Stomach (tissue), 9 donors: ENCODE data around the gene DYSF. TPM values are rescaled to one million over a fixed set of nuclear protein-coding genes. Genes with fewer than 3 reads are reported as not detected.

Experiments
- DNase-seq, 2 donors: peaks; one replicate each; pipeline versions ENCODE4 v3.0.0 to v3.0.0-alpha.2; 2013 to 2019
- H3K27ac ChIP-seq, 5 donors: fragments of 200-600 bp in 4 of 5; sonication (generic) in 4 of 5; one replicate each; pipeline ENCODE4 v1.5.1; 2013 to 2019; ENCODE audit warnings: mild to moderate bottlenecking in 1 of 5, moderate library complexity in 1 of 5
- H3K27me3 ChIP-seq, 3 donors: fragments of 200-600 bp; sonication (generic); one replicate each; pipeline ENCODE4 v1.5.1; 2017 to 2019; ENCODE audit warnings: mixed run types in 1 of 3
- H3K36me3 ChIP-seq, 4 donors: fragments of 200-600 bp; sonication (generic); 1 replicate in 3 of 4; 2 replicates in 1 of 4; pipeline ENCODE4 v1.5.1; 2016 to 2019
- H3K4me1 ChIP-seq, 4 donors: fragments of 200-600 bp; sonication (generic); one replicate each; pipeline ENCODE4 v1.5.1; 2016 to 2019
- H3K4me3 ChIP-seq, 4 donors: fragments of 200-600 bp; sonication (generic) in 3 of 4; one replicate each; pipeline ENCODE4 v1.5.1; 2016 to 2019; ENCODE audit warnings: mild to moderate bottlenecking in 1 of 4
- H3K9me3 ChIP-seq, 4 donors: fragments of 200-600 bp; sonication (generic); one replicate each; pipeline ENCODE4 v1.5.1; 2016 to 2019
- CTCF ChIP-seq, 7 experiments: fragments of 450-650 bp in 4 of 7; fragments of 200-600 bp in 3 of 7; sonication (generic) in 3 of 7; IDR thresholded peaks; one replicate each; pipeline ENCODE4 v1.5.1; 2016 to 2019; ENCODE audit warnings: antibody characterized with exemption in 7 of 7, control low read depth in 2 of 7, mild to moderate bottlenecking in 1 of 7
- EP300 ChIP-seq: sonication (generic); formaldehyde crosslinking; IDR thresholded peaks from one replicate; pipeline ENCODE4 v1.6.1; 2017; ENCODE audit warnings: antibody characterized with exemption
- POLR2A ChIP-seq, 4 donors: fragments of 450-650 bp; IDR thresholded peaks; one replicate each; pipeline ENCODE4 v1.6.1; 2016; ENCODE audit warnings: antibody characterized with exemption in 4 of 4, control low read depth in 2 of 4, mild to moderate bottlenecking in 1 of 4, moderate library complexity in 1 of 4
- POLR2AphosphoS5 ChIP-seq, 3 donors: sonication (generic); formaldehyde crosslinking; IDR thresholded peaks; one replicate each; pipeline ENCODE4 v1.6.1; 2016; ENCODE audit warnings: antibody characterized with exemption in 3 of 3
- WGBS, 5 donors: extraction: QIAGEN DNeasy Blood & Tissue Kit in 3 of 5; methylation state at CpG; one replicate each; pipeline versions ENCODE4 v1.1.5 to v1.1.7; 2013 to 2018; 5-methylcytosine and 5-hydroxymethylcytosine counted together
- intact Hi-C: fragments of 100-400 bp; cut with DNase I; formaldehyde crosslinking; loops from one replicate; pipeline ENCODE4 v1.15.1; 2023; ENCODE audit warnings: low total_unique reads
- polyA plus RNA-seq, 3 donors: library from polyadenylated mRNA; stranded (reverse); fragments of 200-250 nt; gene quantifications; one replicate each; pipeline ENCODE4 v1.2.3, GENCODE V29; 2013
- total RNA-seq, 5 donors: library from RNA; depleted of rRNA; stranded (reverse); fragments of >200 nt; gene quantifications; one replicate each; pipeline versions ENCODE4 v1.1.0 to v1.2.3, GENCODE V29; 2014 to 2016
- donor health status: healthy with polysubstance abuse.
- donor health status: Bipolar disorder and iron deficiency.
- donor health status: healthy.

Gene DYSF
- total and polyA plus RNA-seq, 8 donors: 2.1 to 13.4 (median 6.1) TPM

DNA sequence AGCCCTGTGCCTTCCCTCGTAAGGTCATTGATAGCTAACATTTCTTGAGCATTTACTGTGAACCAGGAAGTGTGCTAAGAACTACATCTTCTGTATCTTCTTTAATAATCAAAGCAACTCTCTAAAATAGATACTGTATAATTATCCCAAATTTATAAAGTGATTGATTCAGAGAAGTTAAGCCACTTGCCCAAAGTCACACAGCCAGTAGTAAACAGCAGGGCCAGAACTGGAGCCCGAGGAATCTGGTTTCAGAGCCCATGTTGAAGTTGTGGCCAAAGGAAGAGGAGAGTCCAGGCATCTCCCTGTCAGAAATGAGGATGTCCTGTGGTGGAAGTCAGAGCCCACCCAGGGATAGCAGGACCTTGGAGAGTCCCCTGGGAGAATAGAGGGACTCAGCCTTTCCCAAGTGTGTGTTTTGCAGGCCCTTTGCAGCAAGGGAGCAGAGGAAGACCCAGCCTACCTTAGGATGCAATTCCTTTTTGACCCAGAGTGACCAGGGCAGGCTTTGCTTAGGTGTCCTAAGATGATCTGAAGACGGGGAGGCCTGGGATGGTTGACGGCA, 134.2 kb downstream of the DYSF start:
- H3K27me3 ChIP-seq: no peaks in the 10 kb centered on the region
- peaks cover 0 to 22% (median 8%) of the 10 kb centered on the region in 4 donors for H3K36me3 ChIP-seq
- H3K4me3 ChIP-seq: no peak overlapping the region
- H3K4me1 ChIP-seq: no peaks in the 10 kb centered on the region
- no peak overlapping the region for H3K27ac ChIP-seq
- WGBS, 5 donors: 83 to 95% (median 92%) methylated on average over 4 of the region's 4 CpGs
- TF ChIP-seq POLR2A (IDR thresholded peaks at IDR 0.05) (no peak), CTCF (IDR thresholded peaks at IDR 0.05) (no peak), POLR2AphosphoS5 (IDR thresholded peaks at IDR 0.05) (no peak), EP300 (no peak)
- H3K9me3 ChIP-seq: no peaks in the 10 kb centered on the region
- intact Hi-C loops: no loop called here
- no peak for DNase-seq

GRCh38 chr2:71588497-71589170, 135.3 kb downstream of the DYSF start:
- H3K36me3 ChIP-seq: peaks cover 0 to 22% (median 8%) of the 10 kb centered on the region in 4 donors
- H3K9me3 ChIP-seq: no peaks in the 10 kb centered on the region
- no peak overlapping the region for H3K27ac ChIP-seq
- 52 to 63% (median 59%) methylated on average over 10 of the region's 10 CpGs for WGBS, 5 donors
- intact Hi-C loops: no loop called here
- no peaks in the 10 kb centered on the region for H3K4me1 ChIP-seq
- H3K27me3 ChIP-seq: no peaks in the 10 kb centered on the region
- DNase-seq: no peak
- TF ChIP-seq POLR2A (IDR thresholded peaks at IDR 0.05) (no peak), EP300 (no peak), CTCF (IDR thresholded peaks at IDR 0.05) (no peak), POLR2AphosphoS5 (IDR thresholded peaks at IDR 0.05) (no peak)
- H3K4me3 ChIP-seq: no peak overlapping the region

DNA sequence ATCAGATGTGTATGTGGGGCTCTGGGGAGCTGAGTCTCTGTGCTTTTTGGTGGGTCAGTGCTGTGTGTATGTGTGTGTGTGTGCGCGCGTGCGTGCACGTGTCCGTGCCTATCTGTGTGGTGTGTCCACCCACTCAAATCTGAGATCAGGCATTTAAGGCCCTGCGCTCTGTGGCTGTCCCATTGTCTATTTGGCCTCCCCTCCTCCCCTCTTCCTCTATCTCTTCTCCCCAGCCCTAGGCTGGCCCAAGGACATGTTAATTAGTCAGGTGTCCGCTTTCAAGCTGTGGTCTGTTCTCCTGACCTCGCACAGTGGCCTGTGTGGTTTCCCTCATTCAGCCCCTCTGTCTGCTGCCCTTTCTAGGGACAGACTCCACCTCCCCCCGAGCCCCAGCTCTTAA, 136.4 kb downstream of the DYSF start:
- intact Hi-C loops: no loop called here
- no peak for DNase-seq
- 72 to 91% (median 89%) methylated on average over 3 to 10 of the region's 10 CpGs for WGBS, 5 donors

GRCh38 chr2:71591044-71591443, 137.7 kb downstream of the DYSF start:
- TF ChIP-seq POLR2AphosphoS5 (IDR thresholded peaks at IDR 0.05) (no peak), CTCF (IDR thresholded peaks at IDR 0.05) (no peak), EP300 (no peak), POLR2A (IDR thresholded peaks at IDR 0.05) (no peak)
- no peaks in the 10 kb centered on the region for H3K9me3 ChIP-seq
- no peaks in the 10 kb centered on the region for H3K27me3 ChIP-seq
- intact Hi-C loops: no loop called here
- H3K4me3 ChIP-seq: no peak overlapping the region
- no peaks in the 10 kb centered on the region for H3K4me1 ChIP-seq
- peaks cover 0 to 26% (median 11%) of the 10 kb centered on the region in 4 donors for H3K36me3 ChIP-seq
- DNase-seq: no peak
- H3K27ac ChIP-seq: no peak overlapping the region
- WGBS, 5 donors: 77 to 90% (median 81%) methylated on average over 3 of the region's 3 CpGs

More for the DNA sequence above, 136.4 kb downstream of the DYSF start:
- Histone ChIP-seq H3K4me3 (no peak overlapping the region), H3K4me1 (no peaks in the 10 kb centered on the region), H3K9me3 (no peaks in the 10 kb centered on the region), H3K27ac (no peak overlapping the region), H3K27me3 (no peaks in the 10 kb centered on the region), H3K36me3 (peaks cover 0 to 23% (median 11%) of the 10 kb centered on the region in 4 donors)
- TF ChIP-seq EP300 (no peak), POLR2AphosphoS5 (IDR thresholded peaks at IDR 0.05) (no peak), POLR2A (IDR thresholded peaks at IDR 0.05) (no peak), CTCF (IDR thresholded peaks at IDR 0.05) (no peak)
